Kidney capillary endothelial cell (primary cell): Measurements from ENCODE around the gene ZNHIT3.
A peak's percentile ranks its signal among the peaks of the same experiment; 100 is the strongest.
"Not testable (repeated sequence)": the region's sequence is repeated elsewhere in the genome, so short reads cannot be mapped to it uniquely, and the experiment has no call there.

Source experiments
- DNase-seq: peaks from one replicate; pipeline ENCODE4 v3.0.0-alpha.2; 2018; ENCODE audit warnings: low spot score

The ZNHIT3 gene

GRCh38 chr17:36486204-36487194 is at the start of gene ZNHIT3:
ZNHIT3 (plus strand) TSS chr17:36486681; CDS start chr17:36486700, 19 bp downstream.
- DNase-seq, result peak; percentile 86

GRCh38 chr17:36441792-36442191 is 44.7 kb upstream of the ZNHIT3 start:
- not testable (repeated sequence) for DNase-seq

- no peak for DNase-seq
Observed at GRCh38 chr17:36443777-36444176, 42.7 kb upstream of the ZNHIT3 start.

GRCh38 chr17:36449997-36450396 is 36.5 kb upstream of the ZNHIT3 start:
- DNase-seq, result not testable (repeated sequence)

- not testable (repeated sequence) for DNase-seq
Observed at GRCh38 chr17:36452888-36453287, 33.6 kb upstream of the ZNHIT3 start.

- not testable (repeated sequence) for DNase-seq
Observed at GRCh38 chr17:36457701-36458100, 28.8 kb upstream of the ZNHIT3 start.

GRCh38 chr17:36459045-36459444 is 27.4 kb upstream of the ZNHIT3 start:
- DNase-seq, result no peak

GRCh38 chr17:36459601-36460000 is 26.9 kb upstream of the ZNHIT3 start:
- no peak for DNase-seq

- no peak for DNase-seq
Observed at GRCh38 chr17:36460265-36460937, 26.1 kb upstream of the ZNHIT3 start.

- DNase-seq, result no peak
Observed at GRCh38 chr17:36461330-36462110, 25.0 kb upstream of the ZNHIT3 start.

GRCh38 chr17:36463916-36464764 is 22.3 kb upstream of the ZNHIT3 start:
- DNase-seq, result peak; percentile 76

- DNase-seq, result no peak
Observed at GRCh38 chr17:36464765-36465088, 21.8 kb upstream of the ZNHIT3 start.

- DNase-seq, result no peak
Observed at GRCh38 chr17:36468903-36469635, 17.4 kb upstream of the ZNHIT3 start.

GRCh38 chr17:36469733-36470132 is 16.7 kb upstream of the ZNHIT3 start:
- DNase-seq, result no peak

GRCh38 chr17:36470499-36470898 is 16.0 kb upstream of the ZNHIT3 start:
- no peak for DNase-seq

GRCh38 chr17:36474571-36474970 is 11.9 kb upstream of the ZNHIT3 start:
- DNase-seq, result no peak

GRCh38 chr17:36475346-36475970 is 11.0 kb upstream of the ZNHIT3 start:
- no peak for DNase-seq

GRCh38 chr17:36481829-36482228 is 4.7 kb upstream of the ZNHIT3 start:
- no peak for DNase-seq

- DNase-seq, result peak; percentile 80
Observed at GRCh38 chr17:36482611-36483504, 3.6 kb upstream of the ZNHIT3 start.
